Measurements from ENCODE around the gene LAPTM5.
A peak's percentile ranks its signal among the peaks of the same experiment; 100 is the strongest.

LAPTM5 gene

GRCh38 chr1:30714536-30715090 is 43.0 kb downstream of the LAPTM5 start:
- no peak for DNase-seq (ENCODE audit: low read depth)

- DNase-seq (ENCODE audit: low read depth), result no peak
These were observed 43.5 kb downstream of the LAPTM5 start for GRCh38 chr1:30714025-30714424.

- DNase-seq (ENCODE audit: low read depth), result no peak
These were observed 44.3 kb downstream of the LAPTM5 start for GRCh38 chr1:30713311-30713710.

GRCh38 chr1:30712583-30712982 is 45.0 kb downstream of the LAPTM5 start:
- DNase-seq (ENCODE audit: low read depth), result no peak

- no peak for DNase-seq (ENCODE audit: low read depth)
These were observed 47.2 kb downstream of the LAPTM5 start for GRCh38 chr1:30710407-30710806.

- DNase-seq (ENCODE audit: low read depth), result no peak
These were observed 49.2 kb downstream of the LAPTM5 start for GRCh38 chr1:30708361-30708728.

- DNase-seq (ENCODE audit: low read depth), result peak; percentile 48
These were observed 49.9 kb downstream of the LAPTM5 start for GRCh38 chr1:30707412-30708360.

- peak; percentile 31 for DNase-seq (ENCODE audit: low read depth)
These were observed 51.0 kb downstream of the LAPTM5 start for GRCh38 chr1:30706528-30706927.

GRCh38 chr1:30705698-30706097 is 51.9 kb downstream of the LAPTM5 start:
- no peak for DNase-seq (ENCODE audit: low read depth)

- DNase-seq (ENCODE audit: low read depth), result no peak
These were observed 52.6 kb downstream of the LAPTM5 start for GRCh38 chr1:30704765-30705509.

GRCh38 chr1:30704271-30704670 is 53.3 kb downstream of the LAPTM5 start:
- DNase-seq (ENCODE audit: low read depth), result no peak

GRCh38 chr1:30702823-30703222 is 54.8 kb downstream of the LAPTM5 start:
- no peak for DNase-seq (ENCODE audit: low read depth)

GRCh38 chr1:30701258-30701633 is 56.3 kb downstream of the LAPTM5 start:
- DNase-seq (ENCODE audit: low read depth), result no peak

GRCh38 chr1:30700528-30701257 is 56.9 kb downstream of the LAPTM5 start:
- DNase-seq (ENCODE audit: low read depth), result peak; percentile 57

- DNase-seq (ENCODE audit: low read depth), result no peak
These were observed 57.8 kb downstream of the LAPTM5 start for GRCh38 chr1:30699762-30700161.

- no peak for DNase-seq (ENCODE audit: low read depth)
These were observed 59.1 kb downstream of the LAPTM5 start for GRCh38 chr1:30698401-30698981.

GRCh38 chr1:30697571-30698376 is 59.8 kb downstream of the LAPTM5 start:
- DNase-seq (ENCODE audit: low read depth), result peak; percentile 23

GRCh38 chr1:30696831-30697230 is 60.7 kb downstream of the LAPTM5 start:
- DNase-seq (ENCODE audit: low read depth), result no peak

GRCh38 chr1:30695439-30695841 is 62.1 kb downstream of the LAPTM5 start:
- DNase-seq (ENCODE audit: low read depth), result no peak

- DNase-seq (ENCODE audit: low read depth), result no peak
These were observed 63.0 kb downstream of the LAPTM5 start for GRCh38 chr1:30694280-30695175.
